OCI-LY1 (cell line): ENCODE results near the gene PRAME.

Source experiments
- H2AFZ ChIP-seq: fragments of 200-600 bp; sonication (generic), shearing (Covaris generic); 2 replicates; pipeline ENCODE4 v1.6.0; 2014; ENCODE audit warnings: antibody characterized with exemption, mild to moderate bottlenecking, low read length
- H3F3A ChIP-seq: fragments of 200-600 bp; sonication (generic), shearing (Covaris generic); 2 replicates; pipeline ENCODE4 v1.6.0; 2014; ENCODE audit warnings: mild to moderate bottlenecking, antibody characterized with exemption, low read length, moderate library complexity; ENCODE audit not compliant: insufficient read depth
- H3K27ac ChIP-seq: fragments of 200-600 bp; sonication (generic); 2 replicates; pipeline ENCODE4 v1.5.1; 2014; ENCODE audit warnings: low read length, mixed run types, mild to moderate bottlenecking, low read depth; ENCODE audit not compliant: poor library complexity, severe bottlenecking
- H3K27me3 ChIP-seq: fragments of 200-600 bp; sonication (generic); 2 replicates; pipeline ENCODE4 v1.6.0; 2014; ENCODE audit warnings: antibody characterized with exemption, mild to moderate bottlenecking, low read length, moderate library complexity; ENCODE audit not compliant: insufficient read depth
- H3K36me3 ChIP-seq: fragments of 200-600 bp; sonication (generic); 2 replicates; pipeline ENCODE4 v1.6.1; 2014; ENCODE audit warnings: mild to moderate bottlenecking, antibody characterized with exemption, low read length, moderate library complexity, mixed read lengths; ENCODE audit not compliant: insufficient read depth
- H3K4me1 ChIP-seq: fragments of 200-600 bp; sonication (generic); 2 replicates; pipeline ENCODE4 v1.5.1; 2014; ENCODE audit warnings: mild to moderate bottlenecking, low read length, moderate library complexity; ENCODE audit not compliant: insufficient read depth, severe bottlenecking
- H3K4me2 ChIP-seq: fragments of 200-600 bp; sonication (generic), shearing (Covaris generic); 2 replicates; pipeline ENCODE4 v1.6.1; 2014; ENCODE audit warnings: low read length
- H3K4me3 ChIP-seq: fragments of 200-600 bp; sonication (generic); 2 replicates; pipeline ENCODE4 v1.5.1; 2014; ENCODE audit warnings: low read length, low read depth, mild to moderate bottlenecking, mixed read lengths; ENCODE audit not compliant: poor library complexity, severe bottlenecking
- H3K79me2 ChIP-seq: fragments of 200-600 bp; shearing (Covaris generic); 2 replicates; pipeline ENCODE4 v1.6.1; 2016; ENCODE audit warnings: mixed run types, low read length, mixed read lengths; ENCODE audit not compliant: insufficient read depth
- H3K9ac ChIP-seq: fragments of 200-600 bp; sonication (generic), shearing (Covaris generic); 2 replicates; pipeline ENCODE4 v1.6.1; 2014; ENCODE audit warnings: mild to moderate bottlenecking, low read length, mixed read lengths
- H3K9me2 ChIP-seq: fragments of 200-600 bp; sonication (generic), shearing (Covaris generic); 2 replicates; pipeline ENCODE4 v1.6.1; 2014; ENCODE audit warnings: low read depth, mild to moderate bottlenecking, low read length, mixed read lengths
- H3K9me3 ChIP-seq: fragments of 200-600 bp; shearing (Covaris generic); 2 replicates; pipeline ENCODE4 v1.6.1; 2014; ENCODE audit warnings: low read length, mixed read lengths
- H4K20me1 ChIP-seq: fragments of 200-600 bp; sonication (generic), shearing (Covaris generic); 2 replicates; pipeline ENCODE4 v1.6.0; 2016; ENCODE audit warnings: mild to moderate bottlenecking, low read length; ENCODE audit not compliant: insufficient read depth
- EZH2 ChIP-seq: fragments of 200-600 bp; sonication (generic), shearing (Covaris generic); IDR thresholded peaks from 2 replicates; pipeline ENCODE4 v1.8.0; 2017; ENCODE audit warnings: borderline replicate concordance, mixed run types, mild to moderate bottlenecking, antibody characterized with exemption, low read length, moderate library complexity, mixed read lengths
- TF ChIP-seq, protein P1 (sequence below): fragments of 200-600 bp; sonication (generic), shearing (Covaris generic); IDR thresholded peaks from 2 replicates; pipeline ENCODE4 v1.5.1; 2017; ENCODE audit warnings: mild to moderate bottlenecking, antibody characterized with exemption, low read length, moderate library complexity, mixed read lengths

Gene PRAME

DNA sequence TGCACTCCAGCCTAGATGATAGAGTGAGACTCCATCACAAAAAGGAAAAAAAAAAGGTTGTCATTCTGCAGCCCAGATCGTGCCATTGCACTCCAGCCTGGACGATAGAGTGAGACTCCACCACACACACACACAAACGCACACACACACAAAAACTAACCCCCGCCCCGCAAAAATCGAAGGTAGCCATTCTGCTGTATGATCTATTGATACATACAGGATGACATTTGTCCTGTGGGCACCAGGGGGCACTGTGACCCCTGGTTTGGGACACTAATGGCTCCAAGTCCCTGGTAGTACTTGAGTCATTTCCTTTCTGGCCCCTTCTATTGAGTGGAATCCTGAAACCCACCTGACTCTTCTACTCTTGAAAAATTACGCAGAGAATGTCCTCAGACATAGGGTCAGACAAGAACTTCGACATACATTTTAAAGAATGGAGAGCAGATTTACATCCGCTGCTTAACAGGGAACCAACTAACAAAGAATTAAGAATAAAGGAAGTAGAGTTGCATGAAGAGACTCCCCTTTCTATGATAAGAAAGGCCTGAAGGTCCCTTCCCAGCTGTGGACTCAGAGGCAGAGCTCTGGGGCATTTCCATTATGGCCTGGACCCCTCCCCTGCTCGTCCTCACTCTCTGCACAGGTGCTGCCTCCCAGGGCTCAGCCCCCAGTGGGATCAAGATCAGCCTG lies 35.0 kb upstream of the PRAME start:
- H3F3A ChIP-seq = no peaks in the 10 kb centered on the region
- H2AFZ ChIP-seq = no peak overlapping the region
- H3K4me3 ChIP-seq = no peak overlapping the region
- no peaks in the 10 kb centered on the region for H3K79me2 ChIP-seq
- H3K27me3 ChIP-seq = no peaks in the 10 kb centered on the region
- no peak for TF ChIP-seq EZH2
- TF ChIP-seq, protein P1, sequence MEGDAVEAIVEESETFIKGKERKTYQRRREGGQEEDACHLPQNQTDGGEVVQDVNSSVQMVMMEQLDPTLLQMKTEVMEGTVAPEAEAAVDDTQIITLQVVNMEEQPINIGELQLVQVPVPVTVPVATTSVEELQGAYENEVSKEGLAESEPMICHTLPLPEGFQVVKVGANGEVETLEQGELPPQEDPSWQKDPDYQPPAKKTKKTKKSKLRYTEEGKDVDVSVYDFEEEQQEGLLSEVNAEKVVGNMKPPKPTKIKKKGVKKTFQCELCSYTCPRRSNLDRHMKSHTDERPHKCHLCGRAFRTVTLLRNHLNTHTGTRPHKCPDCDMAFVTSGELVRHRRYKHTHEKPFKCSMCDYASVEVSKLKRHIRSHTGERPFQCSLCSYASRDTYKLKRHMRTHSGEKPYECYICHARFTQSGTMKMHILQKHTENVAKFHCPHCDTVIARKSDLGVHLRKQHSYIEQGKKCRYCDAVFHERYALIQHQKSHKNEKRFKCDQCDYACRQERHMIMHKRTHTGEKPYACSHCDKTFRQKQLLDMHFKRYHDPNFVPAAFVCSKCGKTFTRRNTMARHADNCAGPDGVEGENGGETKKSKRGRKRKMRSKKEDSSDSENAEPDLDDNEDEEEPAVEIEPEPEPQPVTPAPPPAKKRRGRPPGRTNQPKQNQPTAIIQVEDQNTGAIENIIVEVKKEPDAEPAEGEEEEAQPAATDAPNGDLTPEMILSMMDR = peak; percentile 90
- no peak overlapping the region for H3K27ac ChIP-seq
- no peaks in the 10 kb centered on the region for H4K20me1 ChIP-seq
- no peaks in the 10 kb centered on the region for H3K9me2 ChIP-seq
- peaks cover 13% of the 10 kb centered on the region for H3K4me1 ChIP-seq
- no peak overlapping the region for H3K9ac ChIP-seq
- peaks cover 3% of the 10 kb centered on the region; the same call in 1 of the 2 replicates for H3K9me3 ChIP-seq
- no peak overlapping the region for H3K4me2 ChIP-seq
- no peaks in the 10 kb centered on the region for H3K36me3 ChIP-seq

DNA sequence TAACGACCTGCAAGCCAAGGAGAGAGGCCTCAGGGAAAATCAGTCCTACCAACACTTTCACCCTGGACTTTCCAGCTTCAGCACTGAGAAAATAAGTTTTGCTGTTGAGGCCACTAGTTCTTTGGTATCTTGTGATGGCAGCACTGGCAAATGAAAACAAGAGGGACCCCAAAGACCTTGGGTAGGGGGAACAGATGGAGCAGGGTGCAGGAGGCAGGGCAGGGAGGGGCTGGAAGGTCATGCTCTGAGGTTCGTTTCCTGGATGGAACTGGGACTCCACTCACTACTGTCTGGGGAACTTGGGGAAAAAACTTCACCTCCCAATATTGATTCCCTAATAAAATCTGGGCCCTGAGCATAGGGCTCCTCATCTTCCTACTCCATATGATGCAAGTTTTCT lies 34.2 kb upstream of the PRAME start:
- no peaks in the 10 kb centered on the region for H3F3A ChIP-seq
- H3K27me3 ChIP-seq = no peaks in the 10 kb centered on the region
- no peak overlapping the region for H3K9ac ChIP-seq
- no peak overlapping the region for H2AFZ ChIP-seq
- H3K79me2 ChIP-seq = no peaks in the 10 kb centered on the region
- no peak overlapping the region for H3K4me3 ChIP-seq
- TF ChIP-seq EZH2 = no peak
- TF ChIP-seq, protein P1 = no peak
- no peaks in the 10 kb centered on the region for H3K9me2 ChIP-seq
- no peaks in the 10 kb centered on the region for H3K36me3 ChIP-seq
- H3K9me3 ChIP-seq = peaks cover 3% of the 10 kb centered on the region; the same call in 1 of the 2 replicates
- peaks cover 21% of the 10 kb centered on the region for H3K4me1 ChIP-seq
- no peak overlapping the region for H3K4me2 ChIP-seq
- no peaks in the 10 kb centered on the region for H4K20me1 ChIP-seq
- H3K27ac ChIP-seq = no peak overlapping the region

DNA sequence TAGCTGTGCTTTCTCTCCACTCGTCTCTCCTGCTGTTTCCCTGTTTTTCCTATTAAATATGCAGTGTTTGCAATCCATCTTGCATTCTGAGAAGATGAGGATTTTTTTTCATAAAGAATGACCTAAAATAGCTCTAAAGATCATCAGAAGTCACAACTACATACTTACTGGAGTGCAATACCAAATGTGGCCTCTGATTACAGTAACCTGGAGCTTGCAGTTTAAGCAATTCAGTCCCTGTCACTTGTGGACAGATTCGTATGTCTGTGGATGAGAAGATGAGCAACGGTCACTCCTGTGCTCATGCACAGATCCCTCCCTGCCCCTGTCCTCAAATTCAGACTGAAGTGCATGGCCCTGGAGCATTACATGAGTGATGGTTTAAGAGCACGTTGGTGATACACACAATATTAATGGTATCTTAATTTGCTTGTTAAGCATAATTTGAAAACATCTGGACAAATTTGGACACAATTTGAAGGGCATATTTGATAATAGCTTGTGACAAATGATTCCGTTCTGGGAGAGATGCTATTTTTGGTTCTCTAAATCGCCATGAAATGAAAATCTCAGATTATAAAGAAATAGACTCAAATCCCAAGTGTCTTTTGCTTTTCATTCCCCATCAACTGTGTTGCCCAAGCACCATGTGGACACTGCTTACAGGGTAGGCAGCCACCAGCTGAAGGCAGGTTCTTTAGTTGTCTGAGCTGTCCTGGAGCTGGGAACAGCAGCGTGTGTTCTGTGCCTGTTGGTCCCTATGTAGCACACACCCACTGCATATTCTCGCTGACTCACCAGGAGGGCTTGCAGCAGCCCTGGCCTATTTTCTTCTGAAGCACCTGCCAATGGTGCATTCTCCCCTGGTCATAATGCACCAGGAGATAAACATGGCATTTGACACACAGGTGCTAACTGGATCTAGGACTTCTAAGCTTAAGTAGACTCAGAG lies 32.6 kb upstream of the PRAME start:
- Histone ChIP-seq H3K36me3 (no peaks in the 10 kb centered on the region), H2AFZ (no peak overlapping the region), H3K4me1 (peaks cover 32% of the 10 kb centered on the region), H3K4me2 (no peak overlapping the region), H4K20me1 (no peaks in the 10 kb centered on the region), H3K9me3 (no peaks in the 10 kb centered on the region), H3K27me3 (no peaks in the 10 kb centered on the region), H3F3A (no peaks in the 10 kb centered on the region), H3K9me2 (no peaks in the 10 kb centered on the region), H3K9ac (no peak overlapping the region), H3K27ac (no peak overlapping the region), H3K79me2 (no peaks in the 10 kb centered on the region), H3K4me3 (no peak overlapping the region)
- TF ChIP-seq, protein P1 = no peak
- no peak for TF ChIP-seq EZH2
